AG10803 (cell line): Measurements from ENCODE around the gene ITGA11.

Source experiments
- DNase-seq: peaks from one replicate; pipeline ENCODE4 v3.0.0; 2010; ENCODE audit warnings: low read depth
- H3K4me3 ChIP-seq: 2 replicates; pipeline ENCODE4 v1.5.1; 2011; ENCODE audit warnings: mild to moderate bottlenecking, low read length, control low read depth
- TF ChIP-seq, protein P1 (sequence below): conservative IDR thresholded peaks from 2 replicates; pipeline ENCODE4 v1.5.1; 2011; ENCODE audit warnings: mild to moderate bottlenecking, low read length, control low read depth, inconsistent platforms

The ITGA11 gene

DNA sequence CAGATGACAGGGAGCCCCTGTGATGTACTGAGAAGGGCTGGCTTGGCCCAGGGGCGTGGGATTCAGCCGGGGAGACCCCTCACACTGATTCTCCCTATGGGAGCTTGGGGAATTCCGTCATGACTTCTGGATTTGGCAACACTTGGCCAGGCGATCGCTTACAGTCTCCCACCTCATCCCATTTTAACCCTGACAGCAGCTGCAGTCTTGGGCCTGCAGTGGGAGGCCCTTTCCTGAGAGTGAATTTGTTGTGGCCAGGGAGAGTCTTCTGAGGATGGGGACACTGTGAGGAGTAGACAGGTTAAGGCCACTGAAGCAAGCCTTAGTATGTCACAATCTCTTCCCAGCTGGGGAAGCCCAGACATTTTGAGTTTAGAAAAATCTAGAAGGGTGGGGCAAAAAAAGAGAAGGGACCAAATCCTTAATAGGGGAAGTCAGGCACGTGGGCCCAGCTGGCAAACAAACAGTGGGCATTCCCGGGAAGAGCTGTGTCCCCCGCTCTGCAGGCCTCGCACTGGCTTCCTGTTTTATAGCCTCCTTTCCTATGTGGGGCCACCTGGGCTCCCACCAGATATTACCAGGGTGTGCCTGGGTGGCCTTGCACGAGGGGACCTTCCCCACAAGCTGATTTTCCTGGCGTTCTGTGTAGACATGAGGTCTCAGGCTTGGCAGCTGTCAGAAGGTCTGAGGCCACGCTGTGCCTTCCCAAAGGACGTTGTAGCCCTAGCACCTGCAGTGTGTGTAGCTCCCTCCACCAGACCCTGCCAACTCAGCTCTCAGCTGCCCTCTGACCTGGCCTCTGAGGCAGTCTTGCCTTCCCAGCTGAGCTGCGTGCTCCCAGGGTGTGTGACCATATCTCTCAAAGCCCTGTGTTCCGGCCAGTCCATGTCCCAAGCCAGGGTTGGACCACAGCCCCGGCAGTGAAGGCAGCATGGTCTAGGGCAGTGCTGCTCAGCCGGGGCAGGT lies 89.9 kb downstream of the ITGA11 start:
- DNase-seq = no peak
- TF ChIP-seq, protein P1, sequence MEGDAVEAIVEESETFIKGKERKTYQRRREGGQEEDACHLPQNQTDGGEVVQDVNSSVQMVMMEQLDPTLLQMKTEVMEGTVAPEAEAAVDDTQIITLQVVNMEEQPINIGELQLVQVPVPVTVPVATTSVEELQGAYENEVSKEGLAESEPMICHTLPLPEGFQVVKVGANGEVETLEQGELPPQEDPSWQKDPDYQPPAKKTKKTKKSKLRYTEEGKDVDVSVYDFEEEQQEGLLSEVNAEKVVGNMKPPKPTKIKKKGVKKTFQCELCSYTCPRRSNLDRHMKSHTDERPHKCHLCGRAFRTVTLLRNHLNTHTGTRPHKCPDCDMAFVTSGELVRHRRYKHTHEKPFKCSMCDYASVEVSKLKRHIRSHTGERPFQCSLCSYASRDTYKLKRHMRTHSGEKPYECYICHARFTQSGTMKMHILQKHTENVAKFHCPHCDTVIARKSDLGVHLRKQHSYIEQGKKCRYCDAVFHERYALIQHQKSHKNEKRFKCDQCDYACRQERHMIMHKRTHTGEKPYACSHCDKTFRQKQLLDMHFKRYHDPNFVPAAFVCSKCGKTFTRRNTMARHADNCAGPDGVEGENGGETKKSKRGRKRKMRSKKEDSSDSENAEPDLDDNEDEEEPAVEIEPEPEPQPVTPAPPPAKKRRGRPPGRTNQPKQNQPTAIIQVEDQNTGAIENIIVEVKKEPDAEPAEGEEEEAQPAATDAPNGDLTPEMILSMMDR = no peak
- H3K4me3 ChIP-seq = no peak overlapping the region

DNA sequence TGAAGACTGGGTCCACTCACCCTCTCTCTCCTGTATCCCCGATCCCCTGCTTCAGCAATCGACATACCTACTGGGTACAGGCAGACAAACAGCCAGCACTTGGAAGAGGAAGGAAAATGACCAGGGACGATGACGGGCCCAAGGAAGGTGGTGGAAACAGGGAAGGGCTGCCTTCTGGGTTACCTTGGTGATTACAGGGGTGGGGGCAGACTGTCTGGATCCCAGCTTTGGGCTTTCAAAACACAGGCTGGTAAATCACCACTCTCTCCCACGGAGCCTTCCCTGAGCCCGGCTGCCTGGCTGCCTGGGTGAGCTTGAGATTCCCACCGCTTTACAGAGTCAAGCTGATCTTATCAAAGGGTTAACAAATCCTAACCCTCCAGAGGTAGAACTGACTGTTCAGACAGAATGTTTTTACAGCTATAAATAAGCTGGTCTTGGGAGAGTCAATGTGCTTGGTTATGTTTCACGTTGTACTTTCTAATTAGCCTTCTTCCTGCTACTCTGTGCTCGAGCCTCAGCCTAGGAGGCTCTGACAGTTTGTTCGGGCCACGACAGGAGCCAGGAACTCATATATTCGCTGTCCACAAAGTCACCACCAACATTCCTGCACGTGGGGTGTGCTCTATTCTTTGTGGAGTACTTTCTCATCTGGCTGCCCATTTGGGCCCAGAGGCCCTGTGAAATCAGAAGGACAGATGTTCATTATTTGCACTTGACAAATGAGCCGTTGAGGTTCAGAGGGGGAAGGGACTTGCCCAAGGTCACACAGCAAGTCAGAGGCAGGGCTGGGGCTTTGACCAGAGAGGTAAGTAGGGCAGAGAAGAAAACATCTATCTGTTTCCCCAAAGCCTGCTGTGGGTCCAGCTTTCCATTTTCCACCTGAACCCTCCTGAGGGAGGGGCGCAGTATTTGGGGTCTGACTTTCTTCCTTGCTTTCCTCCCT lies 91.0 kb downstream of the ITGA11 start:
- no peak for DNase-seq
- TF ChIP-seq, protein P1 = no peak
- no peak overlapping the region for H3K4me3 ChIP-seq

DNA sequence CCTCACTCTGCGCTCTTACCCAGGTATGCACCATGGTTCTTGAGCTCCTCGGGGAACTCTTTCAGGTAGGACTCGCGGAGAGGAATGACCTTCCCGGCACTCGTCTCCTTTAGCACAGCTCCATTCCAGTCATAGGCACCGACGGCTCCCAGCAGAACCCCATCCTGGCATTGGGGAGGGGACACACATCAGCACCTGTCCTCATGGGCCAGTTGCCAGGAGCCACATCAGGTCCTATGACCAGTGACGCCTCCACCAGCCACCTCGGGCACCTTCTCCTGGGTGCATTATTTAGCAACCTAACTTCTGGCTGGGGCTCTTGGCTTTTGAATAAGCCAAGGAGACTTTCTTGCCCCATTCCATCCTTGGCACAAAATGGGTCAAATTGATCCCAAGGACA lies 92.5 kb downstream of the ITGA11 start:
- no peak for DNase-seq
- H3K4me3 ChIP-seq = no peak overlapping the region
- TF ChIP-seq, protein P1 = no peak

DNA sequence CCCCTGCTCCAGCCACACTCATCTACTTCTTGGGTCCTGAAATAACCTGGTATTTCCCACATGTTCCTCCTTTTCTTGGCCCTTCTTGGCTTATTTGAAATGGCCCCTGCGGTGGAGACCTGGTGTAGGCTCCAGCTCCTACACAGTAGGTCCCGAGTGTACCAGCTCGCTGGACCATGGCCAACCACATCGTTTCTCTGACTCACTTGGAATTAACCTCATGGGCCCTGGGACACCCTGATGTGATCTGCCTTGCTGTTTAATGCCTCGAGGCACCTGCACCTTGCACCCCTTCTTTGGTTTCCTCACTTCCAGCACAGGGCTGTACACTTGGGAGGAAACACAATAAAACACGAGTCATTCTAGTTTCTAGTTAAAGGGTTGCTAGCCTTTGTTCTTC lies 94.1 kb downstream of the ITGA11 start:
- DNase-seq = no peak

DNA sequence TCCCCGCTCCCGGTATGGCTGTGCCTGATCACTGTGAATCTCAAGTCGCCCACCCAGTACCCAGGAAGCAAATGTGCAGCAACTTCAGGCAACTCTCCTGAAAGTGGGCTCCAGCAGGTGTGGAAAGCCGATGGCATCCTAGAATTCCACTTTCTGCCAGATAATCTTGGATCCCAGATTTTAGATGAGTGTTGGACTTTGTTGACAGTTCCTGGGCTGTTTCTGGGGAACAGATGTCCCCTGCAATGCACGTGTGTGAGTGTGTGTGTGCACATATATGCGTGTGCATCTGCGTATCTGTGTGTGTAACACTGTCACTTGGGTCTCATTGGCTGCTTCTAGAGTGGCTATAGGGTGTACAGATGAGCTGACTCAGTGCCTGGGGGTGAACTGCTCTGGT lies 95.4 kb downstream of the ITGA11 start:
- no peak overlapping the region for H3K4me3 ChIP-seq
- TF ChIP-seq, protein P1 = no peak
- DNase-seq = no peak

More for the DNA sequence above, 94.1 kb downstream of the ITGA11 start:
- H3K4me3 ChIP-seq = no peak overlapping the region
- TF ChIP-seq, protein P1 = no peak

DNA sequence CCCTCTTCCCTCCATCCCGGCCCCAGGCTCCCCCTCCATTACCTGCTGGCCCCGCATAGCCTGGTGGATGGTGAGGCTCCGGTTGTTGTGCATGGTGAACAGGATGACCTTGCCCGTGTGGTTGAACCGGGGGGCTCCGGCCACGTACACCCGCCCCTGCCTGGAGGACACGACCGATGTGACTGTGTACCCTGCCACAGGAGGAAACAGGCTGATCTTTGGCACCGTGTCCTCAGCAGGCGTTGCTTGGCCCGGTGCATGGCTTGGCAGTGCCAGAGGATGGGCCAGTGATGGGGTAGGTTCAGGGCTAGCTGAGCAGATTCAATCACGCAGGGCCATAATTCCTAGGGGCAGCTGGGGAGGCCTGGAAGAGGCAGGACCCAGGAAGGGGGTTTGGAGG lies 96.3 kb downstream of the ITGA11 start:
- TF ChIP-seq, protein P1 = no peak
- DNase-seq = no peak
- H3K4me3 ChIP-seq = no peak overlapping the region
